ENCODE data around the gene FRMPD2. TPM values are rescaled to one million over a fixed set of nuclear protein-coding genes. Genes with fewer than 3 reads are reported as not detected.

The FRMPD2 gene
- total and polyA plus RNA-seq, 4 donors = 1.8 to 26.7 (median 7.0) TPM

DNA sequence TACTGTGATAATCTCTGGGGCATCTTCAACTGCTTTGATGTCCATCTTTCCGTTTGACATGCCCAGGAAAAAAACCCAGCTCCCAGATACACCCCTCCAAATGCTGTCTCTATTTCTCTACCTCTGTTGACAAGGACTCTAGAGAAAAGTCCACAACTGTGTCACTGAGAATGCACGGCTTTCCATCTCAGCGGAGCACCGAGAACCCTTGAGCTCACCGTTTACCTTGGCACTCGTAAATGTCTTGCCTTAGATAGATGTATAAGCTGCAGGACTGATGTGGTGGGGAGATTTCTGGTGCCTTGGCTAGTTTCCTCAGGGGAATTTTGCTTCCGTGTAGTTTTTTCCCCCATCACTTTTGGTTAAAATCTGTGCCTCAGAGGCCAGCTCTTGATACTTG lies 24.6 kb upstream of the FRMPD2 start:
- H3K9ac ChIP-seq (ENCODE audit: insufficient read depth in 1 of 2, low read length in 2 of 2) = no peak overlapping the region
- H3K36me3 ChIP-seq (ENCODE audit: control insufficient read depth in 4 of 4, insufficient read depth in 4 of 4, low read length in 4 of 4) = no peaks in the 10 kb centered on the region
- H3K27me3 ChIP-seq (ENCODE audit: control insufficient read depth in 3 of 3, insufficient read depth in 3 of 3, low read length in 2 of 3) = no peaks in the 10 kb centered on the region
- TF ChIP-seq CTCF (IDR thresholded peaks at IDR 0.05; ENCODE audit: control extremely low read depth, extremely low read depth) = no peak
- no peaks in the 10 kb centered on the region for H3K4me1 ChIP-seq (ENCODE audit: control insufficient read depth in 5 of 5, insufficient read depth in 5 of 5, low read length in 5 of 5)
- DNase-seq (no peak), ATAC-seq (ENCODE audit: insufficient read depth, low FRiP score) (no peak)
- 69 to 90% methylated on average over 7 of the region's 7 CpGs for WGBS, 2 donors
- H3K4me3 ChIP-seq = no peak overlapping the region
- no peak overlapping the region for H3K27ac ChIP-seq (ENCODE audit: low read depth in 1 of 2, low read length in 1 of 2)
- no peaks in the 10 kb centered on the region for H3K9me3 ChIP-seq (ENCODE audit: control insufficient read depth in 4 of 4, insufficient read depth in 3 of 4, low read length in 3 of 4)

DNA sequence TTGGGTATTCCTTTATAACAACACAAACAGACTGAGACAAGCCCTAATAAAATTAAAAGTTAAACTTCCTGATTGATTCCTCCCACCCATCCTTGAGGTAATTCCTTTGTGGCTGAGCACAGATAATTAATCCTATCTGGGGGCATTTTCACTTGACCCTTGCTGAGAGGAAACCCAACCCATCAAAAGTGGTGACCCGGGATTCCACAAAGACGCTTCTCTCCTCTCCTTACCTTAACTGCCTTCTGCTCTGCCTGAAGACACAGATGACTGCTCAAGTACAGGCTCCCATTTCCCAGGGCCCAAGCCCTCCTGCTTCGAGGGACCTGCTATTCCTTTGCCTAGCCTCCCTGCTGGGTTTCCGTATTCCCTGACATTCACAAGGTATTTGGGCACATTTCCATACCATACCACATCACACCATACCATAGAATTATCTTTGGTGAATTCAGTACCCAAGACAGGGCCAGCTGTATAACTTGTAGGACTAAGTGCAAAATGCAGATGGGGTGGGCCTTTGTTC lies 22.1 kb upstream of the FRMPD2 start:
- H3K9me3 ChIP-seq (ENCODE audit: control insufficient read depth in 4 of 4, insufficient read depth in 3 of 4, low read length in 3 of 4) = no peaks in the 10 kb centered on the region
- TF ChIP-seq CTCF (IDR thresholded peaks at IDR 0.05; ENCODE audit: control extremely low read depth, extremely low read depth) = no peak
- WGBS, 2 donors = 81 to 83% methylated on average over 4 of the region's 4 CpGs
- no peak overlapping the region for H3K9ac ChIP-seq (ENCODE audit: insufficient read depth in 1 of 2, low read length in 2 of 2)
- no peak for ATAC-seq (ENCODE audit: insufficient read depth, low FRiP score)
- H3K27ac ChIP-seq (ENCODE audit: low read depth in 1 of 2, low read length in 1 of 2) = no peak overlapping the region
- no peaks in the 10 kb centered on the region for H3K4me1 ChIP-seq (ENCODE audit: control insufficient read depth in 5 of 5, insufficient read depth in 5 of 5, low read length in 5 of 5)
- H3K27me3 ChIP-seq (ENCODE audit: control insufficient read depth in 3 of 3, insufficient read depth in 3 of 3, low read length in 2 of 3) = no peaks in the 10 kb centered on the region
- H3K36me3 ChIP-seq (ENCODE audit: control insufficient read depth in 4 of 4, insufficient read depth in 4 of 4, low read length in 4 of 4) = no peaks in the 10 kb centered on the region
- no peak overlapping the region for H3K4me3 ChIP-seq
- no peak for DNase-seq

GRCh38 chr10:48294431-48294830 lies 19.9 kb upstream of the FRMPD2 start:
- ATAC-seq (ENCODE audit: insufficient read depth, low FRiP score) (no peak), DNase-seq (no peak)
- H3K9me3 ChIP-seq (ENCODE audit: control insufficient read depth in 4 of 4, insufficient read depth in 3 of 4, low read length in 3 of 4) = no peaks in the 10 kb centered on the region
- no peak overlapping the region for H3K27ac ChIP-seq (ENCODE audit: low read depth in 1 of 2, low read length in 1 of 2)
- WGBS, 2 donors = 83 to 87% methylated on average over 2 of the region's 2 CpGs
- TF ChIP-seq CTCF (IDR thresholded peaks at IDR 0.05; ENCODE audit: control extremely low read depth, extremely low read depth) = no peak
- H3K4me1 ChIP-seq (ENCODE audit: control insufficient read depth in 5 of 5, insufficient read depth in 5 of 5, low read length in 5 of 5) = peaks cover 0 to 1% (median 0%) of the 10 kb centered on the region in 5 donors
- H3K36me3 ChIP-seq (ENCODE audit: control insufficient read depth in 4 of 4, insufficient read depth in 4 of 4, low read length in 4 of 4) = no peaks in the 10 kb centered on the region
- no peak overlapping the region for H3K4me3 ChIP-seq
- no peak overlapping the region for H3K9ac ChIP-seq (ENCODE audit: insufficient read depth in 1 of 2, low read length in 2 of 2)
- no peaks in the 10 kb centered on the region for H3K27me3 ChIP-seq (ENCODE audit: control insufficient read depth in 3 of 3, insufficient read depth in 3 of 3, low read length in 2 of 3)

DNA sequence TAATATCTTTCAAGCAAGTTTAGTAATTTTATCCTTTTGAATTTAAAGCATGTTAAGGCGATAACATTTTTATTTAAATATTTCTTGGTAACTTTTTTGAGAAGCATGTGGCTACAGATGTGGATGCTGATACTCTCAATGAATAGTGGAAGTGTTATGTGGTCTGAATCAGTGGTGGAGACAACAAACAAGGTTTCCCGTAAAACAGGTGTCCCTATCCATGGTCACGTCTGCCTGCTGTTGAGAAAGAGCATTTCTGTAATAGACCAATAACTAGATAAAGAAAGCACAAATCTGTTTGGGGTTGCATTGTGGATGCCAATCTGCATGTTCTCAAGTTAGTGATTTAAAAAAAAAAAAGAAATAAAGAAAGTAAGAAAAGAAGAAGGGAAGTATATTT lies 18.1 kb upstream of the FRMPD2 start:
- H3K27me3 ChIP-seq (ENCODE audit: control insufficient read depth in 3 of 3, insufficient read depth in 3 of 3, low read length in 2 of 3) = no peaks in the 10 kb centered on the region
- no peaks in the 10 kb centered on the region for H3K36me3 ChIP-seq (ENCODE audit: control insufficient read depth in 4 of 4, insufficient read depth in 4 of 4, low read length in 4 of 4)
- ATAC-seq (ENCODE audit: insufficient read depth, low FRiP score) (no peak), DNase-seq (no peak)
- H3K4me1 ChIP-seq (ENCODE audit: control insufficient read depth in 5 of 5, insufficient read depth in 5 of 5, low read length in 5 of 5) = peaks cover 0 to 11% (median 6%) of the 10 kb centered on the region in 5 donors
- H3K9ac ChIP-seq (ENCODE audit: insufficient read depth in 1 of 2, low read length in 2 of 2) = no peak overlapping the region
- TF ChIP-seq CTCF (IDR thresholded peaks at IDR 0.05; ENCODE audit: control extremely low read depth, extremely low read depth) = no peak
- WGBS, 2 donors = 91 to 94% methylated on average over 3 of the region's 3 CpGs
- H3K4me3 ChIP-seq = no peak overlapping the region
- H3K27ac ChIP-seq (ENCODE audit: low read depth in 1 of 2, low read length in 1 of 2) = no peak overlapping the region
- no peaks in the 10 kb centered on the region for H3K9me3 ChIP-seq (ENCODE audit: control insufficient read depth in 4 of 4, insufficient read depth in 3 of 4, low read length in 3 of 4)
